Measurements from ENCODE around the gene SLC28A1.

DNA sequence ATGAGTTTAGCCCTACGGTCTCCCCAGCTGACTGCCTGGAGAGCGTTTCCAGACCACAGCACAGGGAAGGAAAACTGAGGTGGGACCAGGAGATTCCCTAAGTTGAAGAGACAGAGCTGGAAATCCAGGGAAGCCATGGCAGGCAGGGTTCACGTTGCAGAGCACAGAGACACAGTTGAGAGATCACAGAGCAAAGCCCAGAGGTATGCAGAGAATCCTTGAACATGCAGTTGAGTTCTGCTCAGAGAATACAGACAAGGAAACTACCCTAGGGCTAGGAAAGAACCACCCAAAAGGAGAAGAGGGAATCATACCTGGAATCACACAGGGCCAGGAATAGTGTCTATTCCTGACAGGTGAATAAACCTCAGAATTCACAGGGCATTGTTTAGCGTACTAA is 14.3 kb downstream of the SLC28A1 start:
- no peak for TF ChIP-seq POLR2A (IDR thresholded peaks at IDR 0.05; ENCODE audit: low read length)
- no peak for TF ChIP-seq GATA1 (IDR thresholded peaks at IDR 0.05; ENCODE audit: low read depth, low read length)

Data from erythroblast (primary cell).